Peyer's patch (tissue), 4 donors: Measurements from ENCODE around the gene IL12RB2.

Source experiments
- CTCF ChIP-seq, 6 experiments: fragments of 450-650 bp in 4 of 6; fragments of 200-600 bp in 2 of 6; sonication (generic) in 1 of 6; IDR thresholded peaks; one replicate each; pipeline ENCODE4 v1.5.1; 2017 to 2019; ENCODE audit warnings: antibody characterized with exemption in 6 of 6, mild to moderate bottlenecking in 3 of 6, moderate library complexity in 1 of 6
- POLR2A ChIP-seq, 2 donors: fragments of 450-650 bp; IDR thresholded peaks; one replicate each; pipeline ENCODE4 v1.5.1; 2017; ENCODE audit warnings: antibody characterized with exemption in 2 of 2, mild to moderate bottlenecking in 2 of 2, moderate library complexity in 2 of 2

- TF ChIP-seq CTCF (IDR thresholded peaks at IDR 0.05) (no peak), POLR2A (IDR thresholded peaks at IDR 0.05) (no peak)
Observed at GRCh38 chr1:67367370-67368045, 59.8 kb downstream of the IL12RB2 start.
